GM21737 (cell line): ENCODE measurements around the gene RBFOX2.
"Not testable (repeated sequence)": the region's sequence is repeated elsewhere in the genome, so short reads cannot be mapped to it uniquely, and the experiment has no call there.

ENCODE experiments used
- ATAC-seq: cut with Tn5 transposase; IDR thresholded peaks from one replicate; pipeline ENCODE4 v1.9.1; 2021; ENCODE audit warnings: mild to moderate bottlenecking, moderate library complexity; ENCODE audit not compliant: unreplicated experiment

RBFOX2 gene

GRCh38 chr22:36010090-36010489 is 18.5 kb downstream of the RBFOX2 start:
- no peak for ATAC-seq

- ATAC-seq = no peak
Observed at GRCh38 chr22:36009085-36009484, 19.5 kb downstream of the RBFOX2 start.

- ATAC-seq = no peak
Observed at GRCh38 chr22:36008565-36008964, 20.1 kb downstream of the RBFOX2 start.

GRCh38 chr22:36008131-36008530 is 20.5 kb downstream of the RBFOX2 start:
- ATAC-seq = no peak

GRCh38 chr22:36003972-36004674 is 24.5 kb downstream of the RBFOX2 start:
- ATAC-seq = no peak

GRCh38 chr22:36002718-36003260 is 25.8 kb downstream of the RBFOX2 start:
- no peak for ATAC-seq

GRCh38 chr22:36002084-36002483 is 26.5 kb downstream of the RBFOX2 start:
- ATAC-seq = no peak

GRCh38 chr22:35998748-35999147 is 29.9 kb downstream of the RBFOX2 start:
- no peak for ATAC-seq

GRCh38 chr22:35997438-35997837 is 31.2 kb downstream of the RBFOX2 start:
- ATAC-seq = no peak

- no peak for ATAC-seq
Observed at GRCh38 chr22:35996596-35996995, 32.0 kb downstream of the RBFOX2 start.

- no peak for ATAC-seq
Observed at GRCh38 chr22:35995772-35996171, 32.9 kb downstream of the RBFOX2 start.

- no peak for ATAC-seq
Observed at GRCh38 chr22:35995348-35995747, 33.3 kb downstream of the RBFOX2 start.

GRCh38 chr22:35993727-35994126 is 34.9 kb downstream of the RBFOX2 start:
- ATAC-seq = not testable (repeated sequence)

GRCh38 chr22:35993048-35993714 is 35.4 kb downstream of the RBFOX2 start:
- no peak for ATAC-seq

GRCh38 chr22:35991168-35991567 is 37.5 kb downstream of the RBFOX2 start:
- ATAC-seq = no peak

- ATAC-seq = no peak
Observed at GRCh38 chr22:35988030-35988429, 40.6 kb downstream of the RBFOX2 start.

- no peak for ATAC-seq
Observed at GRCh38 chr22:35987487-35987886, 41.1 kb downstream of the RBFOX2 start.

- no peak for ATAC-seq
Observed at GRCh38 chr22:35986088-35986487, 42.5 kb downstream of the RBFOX2 start.

GRCh38 chr22:35985371-35985770 is 43.3 kb downstream of the RBFOX2 start:
- no peak for ATAC-seq

GRCh38 chr22:35984183-35985175 is 44.1 kb downstream of the RBFOX2 start:
- no peak for ATAC-seq

GRCh38 chr22:35981900-35982299 is 46.7 kb downstream of the RBFOX2 start:
- no peak for ATAC-seq
